OCI-LY7 (cell line): ENCODE results near the gene GLS. TPM values are rescaled to one million over a fixed set of nuclear protein-coding genes. Genes with fewer than 3 reads are reported as not detected.

Experiments used
- BruUV-seq: library from RNA; stranded (reverse); fragments of 400-500 nt; replicated peaks from 2 replicates; lab custom pipeline; 2021; lab: Mats Ljungman, UMichigan
- CTCF ChIA-PET: fragments of 300-600 bp; sonication (Branson Sonifier 250); formaldehyde crosslinking; loops from one replicate; lab custom pipeline; 2022; ENCODE audit warnings: antibody characterized with exemption; ENCODE audit not compliant: unreplicated experiment; lab: Charles Lee
- POLR2A ChIA-PET: fragments of 300-600 bp; sonication (Branson Sonifier 250); formaldehyde crosslinking; loops from one replicate; lab custom pipeline; 2022; ENCODE audit warnings: antibody characterized with exemption; lab: Charles Lee
- DNase-seq: peaks from one replicate; pipeline ENCODE4 v3.0.0-alpha.2; 2015; ENCODE audit warnings: low spot score
- H2AFZ ChIP-seq: fragments of 200-600 bp; sonication (generic), shearing (Covaris generic); 2 replicates; pipeline ENCODE4 v1.6.1; 2014; ENCODE audit warnings: mild to moderate bottlenecking, antibody characterized with exemption, low read length, moderate library complexity
- H3K27ac ChIP-seq: fragments of 200-600 bp; sonication (generic); 2 replicates; pipeline ENCODE4 v1.5.1; 2014; ENCODE audit warnings: mixed run types, low read depth, mild to moderate bottlenecking, moderate library complexity, low read length, inconsistent platforms; ENCODE audit not compliant: poor library complexity, severe bottlenecking
- H3K36me3 ChIP-seq: fragments of 200-600 bp; sonication (generic); 2 replicates; pipeline ENCODE4 v1.6.1; 2014; ENCODE audit warnings: mild to moderate bottlenecking, antibody characterized with exemption, low read length, moderate library complexity, mixed read lengths; ENCODE audit not compliant: insufficient read depth
- H3K4me1 ChIP-seq: fragments of 200-600 bp; sonication (generic); 2 replicates; pipeline ENCODE4 v1.5.1; 2014; ENCODE audit warnings: mild to moderate bottlenecking, low read length; ENCODE audit not compliant: insufficient read depth, poor library complexity, severe bottlenecking
- H3K4me2 ChIP-seq: fragments of 200-600 bp; sonication (generic); 2 replicates; pipeline ENCODE4 v1.6.1; 2014; ENCODE audit warnings: mild to moderate bottlenecking, low read length
- H3K4me3 ChIP-seq: fragments of 200-600 bp; sonication (generic); 2 replicates; pipeline ENCODE4 v1.5.1; 2014; ENCODE audit warnings: mild to moderate bottlenecking, low read depth, low read length; ENCODE audit not compliant: poor library complexity, severe bottlenecking
- H3K79me2 ChIP-seq: fragments of 200-600 bp; sonication (generic); 2 replicates; pipeline ENCODE4 v1.6.1; 2016; ENCODE audit warnings: low read depth, mild to moderate bottlenecking, low read length, moderate library complexity, mixed read lengths; ENCODE audit not compliant: insufficient read depth
- H3K9me2 ChIP-seq: fragments of 200-600 bp; sonication (generic); 2 replicates; pipeline ENCODE4 v1.6.1; 2016; ENCODE audit warnings: mild to moderate bottlenecking, low read length, mixed read lengths; ENCODE audit not compliant: insufficient read depth
- H3K9me3 ChIP-seq: fragments of 200-600 bp; sonication (generic); 2 replicates; pipeline ENCODE4 v1.6.1; 2014; ENCODE audit warnings: mild to moderate bottlenecking, mixed run types, low read length, mixed read lengths
- H4K20me1 ChIP-seq: fragments of 200-600 bp; sonication (generic); 2 replicates; pipeline ENCODE4 v1.6.1; 2014; ENCODE audit warnings: mild to moderate bottlenecking, antibody characterized with exemption, low read length, moderate library complexity, mixed read lengths; ENCODE audit not compliant: insufficient read depth
- EZH2phosphoT487 ChIP-seq: fragments of 200-600 bp; sonication (generic); IDR thresholded peaks from 2 replicates; pipeline ENCODE4 v1.6.1; 2018; ENCODE audit warnings: low read depth, borderline replicate concordance, mild to moderate bottlenecking, mixed run types, antibody characterized with exemption, low read length, moderate library complexity, mixed read lengths
- intact Hi-C: fragments of 100-400 bp; cut with micrococcal nuclease; formaldehyde crosslinking; loops from one replicate; pipeline ENCODE4 v1.10.0; 2022; ENCODE audit not compliant: unreplicated experiment
- total RNA-seq, 2 experiments: library from RNA; depleted of rRNA in 1 of 2; stranded (reverse); fragments of >200 nt in 1 of 2; shearing (Covaris generic) in 1 of 2; gene quantifications; 2 replicates each; pipeline ENCODE4 v1.2.3, GENCODE V29; 2014 to 2022
- TF ChIP-seq, protein P1 (sequence below): fragments of 200-600 bp; sonication (generic); conservative IDR thresholded peaks from 2 replicates; pipeline ENCODE4 v1.5.1; 2014; ENCODE audit warnings: mild to moderate bottlenecking, antibody characterized with exemption, low read length, moderate library complexity, mixed read lengths

The GLS gene
- total RNA-seq, 2 experiments from 2014 or later = 102 to 103 TPM

DNA sequence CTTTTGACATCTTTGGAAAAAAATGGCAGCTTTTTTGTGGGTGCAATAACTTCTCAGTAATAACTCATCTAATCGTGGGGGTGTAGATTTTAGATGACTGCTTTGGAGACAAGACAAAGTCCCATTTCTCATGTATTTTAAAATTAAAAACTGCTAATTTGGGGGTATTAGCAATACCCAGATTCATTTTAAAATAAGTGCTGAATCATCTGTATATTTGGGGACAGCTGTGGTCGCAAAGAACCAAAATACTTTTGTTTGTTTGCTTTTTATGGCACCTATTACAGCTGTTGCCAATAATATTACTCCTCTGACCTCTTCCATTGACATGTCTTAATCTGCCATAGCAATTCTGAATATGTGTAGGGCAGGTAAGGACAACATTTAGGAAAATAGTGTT is 87.9 kb downstream of the GLS start:
- Histone ChIP-seq H3K79me2 (no peaks in the 10 kb centered on the region), H2AFZ (no peak overlapping the region), H3K4me1 (no peaks in the 10 kb centered on the region), H3K36me3 (peaks cover 66% of the 10 kb centered on the region), H3K4me3 (no peak overlapping the region), H3K9me3 (no peaks in the 10 kb centered on the region), H3K9me2 (no peaks in the 10 kb centered on the region), H3K27ac (no peak overlapping the region), H3K4me2 (no peak overlapping the region), H4K20me1 (0 out of 2 replicates have a peak, but pooled peaks cover 4% of the 10 kb centered on the region)
- no TSS peak for BruUV-seq
- no peak for DNase-seq
- POLR2A ChIA-PET = interaction anchor here (0.7 to 1.3 kb wide), 5 partner anchors 8 to 82 kb away, joined by 3 to 5 read pairs (median 3); no protein-coding TSS in a partner anchor
- CTCF ChIA-PET = no interaction called here
- intact Hi-C loops = no loop called here
- TF ChIP-seq, protein P1, sequence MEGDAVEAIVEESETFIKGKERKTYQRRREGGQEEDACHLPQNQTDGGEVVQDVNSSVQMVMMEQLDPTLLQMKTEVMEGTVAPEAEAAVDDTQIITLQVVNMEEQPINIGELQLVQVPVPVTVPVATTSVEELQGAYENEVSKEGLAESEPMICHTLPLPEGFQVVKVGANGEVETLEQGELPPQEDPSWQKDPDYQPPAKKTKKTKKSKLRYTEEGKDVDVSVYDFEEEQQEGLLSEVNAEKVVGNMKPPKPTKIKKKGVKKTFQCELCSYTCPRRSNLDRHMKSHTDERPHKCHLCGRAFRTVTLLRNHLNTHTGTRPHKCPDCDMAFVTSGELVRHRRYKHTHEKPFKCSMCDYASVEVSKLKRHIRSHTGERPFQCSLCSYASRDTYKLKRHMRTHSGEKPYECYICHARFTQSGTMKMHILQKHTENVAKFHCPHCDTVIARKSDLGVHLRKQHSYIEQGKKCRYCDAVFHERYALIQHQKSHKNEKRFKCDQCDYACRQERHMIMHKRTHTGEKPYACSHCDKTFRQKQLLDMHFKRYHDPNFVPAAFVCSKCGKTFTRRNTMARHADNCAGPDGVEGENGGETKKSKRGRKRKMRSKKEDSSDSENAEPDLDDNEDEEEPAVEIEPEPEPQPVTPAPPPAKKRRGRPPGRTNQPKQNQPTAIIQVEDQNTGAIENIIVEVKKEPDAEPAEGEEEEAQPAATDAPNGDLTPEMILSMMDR = no peak
- TF ChIP-seq EZH2phosphoT487 = no peak

DNA sequence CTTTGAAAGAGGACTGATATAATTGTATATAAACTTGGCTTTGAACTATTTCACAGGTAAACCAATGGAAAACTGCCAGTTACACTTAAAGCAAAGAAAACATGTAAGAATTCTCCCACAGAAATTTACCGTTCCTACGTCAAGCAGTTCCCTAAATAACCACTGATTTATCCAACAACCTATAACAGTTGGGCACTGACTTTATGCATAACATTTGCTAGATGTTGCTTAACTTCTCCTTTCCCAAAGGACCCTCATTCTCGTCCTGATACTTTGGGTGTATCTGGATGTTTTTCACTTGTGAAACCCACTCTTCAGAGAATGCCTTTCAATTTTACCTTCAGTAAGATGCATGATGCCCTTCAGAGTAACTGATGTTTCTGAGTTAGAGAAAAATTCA is 89.5 kb downstream of the GLS start:
- no peaks in the 10 kb centered on the region for H3K4me1 ChIP-seq
- 0 out of 2 replicates have a peak, but pooled peaks cover 4% of the 10 kb centered on the region for H4K20me1 ChIP-seq
- ChIA-PET CTCF (no interaction called here), POLR2A (interaction anchor here (0.7 kb wide), 1 partner anchor 813 kb away, joined by 3 read pairs; no protein-coding TSS in a partner anchor)
- no peaks in the 10 kb centered on the region for H3K79me2 ChIP-seq
- no peaks in the 10 kb centered on the region for H3K9me3 ChIP-seq
- H3K4me3 ChIP-seq = no peak overlapping the region
- no peak for DNase-seq
- TSS peak; percentile 17 for BruUV-seq
- H3K27ac ChIP-seq = no peak overlapping the region
- peaks cover 72% of the 10 kb centered on the region for H3K36me3 ChIP-seq
- H3K9me2 ChIP-seq = no peaks in the 10 kb centered on the region
- no peak overlapping the region for H2AFZ ChIP-seq
- no peak overlapping the region for H3K4me2 ChIP-seq
- TF ChIP-seq EZH2phosphoT487 = no peak
- TF ChIP-seq, protein P1 = no peak
- intact Hi-C loops = no loop called here

DNA sequence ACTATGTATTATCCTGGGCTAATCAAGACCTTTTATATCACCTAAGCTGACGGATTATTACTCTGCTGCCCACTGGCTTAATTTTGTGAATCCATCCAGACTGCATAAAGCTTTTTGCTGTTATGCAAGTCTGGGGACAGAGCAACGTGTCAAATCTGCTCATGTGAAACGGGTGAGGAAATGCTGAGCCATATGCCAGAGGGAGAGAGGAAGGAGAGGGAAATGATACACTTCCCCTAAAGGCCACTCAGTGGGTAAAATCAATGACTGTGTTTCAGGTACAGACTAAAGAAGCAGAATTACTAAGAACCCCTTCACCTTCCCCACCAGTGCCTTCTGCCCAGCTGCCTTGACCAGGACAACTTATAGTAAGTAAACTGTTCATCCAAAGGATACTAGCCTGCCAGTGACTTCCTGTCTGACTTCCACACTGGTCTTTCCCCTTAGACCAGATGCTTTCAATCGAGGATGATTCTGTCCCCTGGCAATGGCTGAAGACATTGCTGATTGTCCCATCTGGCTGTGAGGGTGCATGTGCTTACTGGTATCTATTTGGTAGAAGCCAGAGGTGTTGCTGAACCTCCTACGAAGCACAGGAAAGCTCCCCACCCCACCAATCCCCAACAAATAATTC is 90.4 kb downstream of the GLS start:
- TF ChIP-seq, protein P1 = no peak
- TF ChIP-seq EZH2phosphoT487 = no peak
- no peaks in the 10 kb centered on the region for H3K9me3 ChIP-seq
- H3K27ac ChIP-seq = no peak overlapping the region
- no peak overlapping the region for H2AFZ ChIP-seq
- DNase-seq = no peak
- H3K4me1 ChIP-seq = no peaks in the 10 kb centered on the region
- BruUV-seq = no TSS peak
- H3K4me3 ChIP-seq = no peak overlapping the region
- peaks cover 79% of the 10 kb centered on the region for H3K36me3 ChIP-seq
- intact Hi-C loops = no loop called here
- no peak overlapping the region for H3K4me2 ChIP-seq
- H3K9me2 ChIP-seq = no peaks in the 10 kb centered on the region
- ChIA-PET CTCF (no interaction called here), POLR2A (interaction anchor here (1.8 kb wide), 1 partner anchor 11 kb away, joined by 6 read pairs; no protein-coding TSS in a partner anchor)
- no peaks in the 10 kb centered on the region for H3K79me2 ChIP-seq
- H4K20me1 ChIP-seq = 0 out of 2 replicates have a peak, but pooled peaks cover 4% of the 10 kb centered on the region
